ENCODE data around the gene TMEM59L.

- peak in 1 of 3 experiments; percentile 30 for TF ChIP-seq CTCF (IDR thresholded peaks at IDR 0.05)
- no peak for TF ChIP-seq POLR2A (IDR thresholded peaks at IDR 0.05)
Observed at GRCh38 chr19:18603255-18603957, 9.3 kb upstream of the TMEM59L start.
